Right forelimb (tissue), 1 donor: ENCODE measurements around the gene SELPLG.
A peak's percentile ranks its signal among the peaks of the same experiment; 100 is the strongest.
"Not testable (repeated sequence)": the region's sequence is repeated elsewhere in the genome, so short reads cannot be mapped to it uniquely, and the experiment has no call there.

ENCODE experiments used
- DNase-seq: peaks from one replicate; pipeline ENCODE4 v3.0.0-alpha.2; 2018

SELPLG gene

DNA sequence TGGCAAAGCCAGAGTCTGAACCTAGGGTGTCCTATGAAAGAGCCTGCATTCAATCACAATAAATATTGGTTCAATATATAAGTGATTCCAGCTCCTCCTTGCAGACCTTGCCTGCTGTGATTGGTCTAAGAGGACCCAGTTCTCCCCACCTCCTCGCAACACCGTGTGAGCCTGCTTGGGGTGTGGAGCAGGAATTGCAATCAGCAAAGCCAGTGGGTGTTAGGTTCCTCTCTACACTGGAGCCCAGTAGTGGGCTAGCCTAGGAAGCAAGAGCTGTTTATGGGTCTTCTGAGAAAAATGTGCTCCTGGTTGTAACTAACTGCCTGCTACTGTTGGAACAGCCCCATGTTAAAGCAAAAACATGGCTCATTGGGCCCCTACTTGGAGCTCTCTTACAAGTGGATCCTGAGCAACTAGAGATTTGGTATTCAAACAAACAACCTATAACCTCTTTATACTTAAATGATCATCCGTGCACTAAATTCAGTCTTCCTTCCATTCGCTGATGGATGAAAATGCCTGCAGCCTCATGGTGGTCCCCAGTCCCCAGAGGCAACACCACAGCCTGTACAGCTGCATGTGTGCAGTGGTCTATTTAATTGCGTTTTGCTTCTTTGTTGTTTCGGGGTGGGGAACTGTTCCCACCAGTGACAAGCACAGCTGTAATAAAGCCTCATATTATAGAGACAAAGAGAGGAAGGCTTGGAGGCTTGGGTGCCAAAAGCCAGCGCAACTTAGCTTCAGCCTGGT lies 3.7 kb upstream of the SELPLG start:
- peak; percentile 37 for DNase-seq

GRCh38 chr12:108635997-108636808 lies 2.5 kb upstream of the SELPLG start:
- peak; percentile 22 for DNase-seq

DNA sequence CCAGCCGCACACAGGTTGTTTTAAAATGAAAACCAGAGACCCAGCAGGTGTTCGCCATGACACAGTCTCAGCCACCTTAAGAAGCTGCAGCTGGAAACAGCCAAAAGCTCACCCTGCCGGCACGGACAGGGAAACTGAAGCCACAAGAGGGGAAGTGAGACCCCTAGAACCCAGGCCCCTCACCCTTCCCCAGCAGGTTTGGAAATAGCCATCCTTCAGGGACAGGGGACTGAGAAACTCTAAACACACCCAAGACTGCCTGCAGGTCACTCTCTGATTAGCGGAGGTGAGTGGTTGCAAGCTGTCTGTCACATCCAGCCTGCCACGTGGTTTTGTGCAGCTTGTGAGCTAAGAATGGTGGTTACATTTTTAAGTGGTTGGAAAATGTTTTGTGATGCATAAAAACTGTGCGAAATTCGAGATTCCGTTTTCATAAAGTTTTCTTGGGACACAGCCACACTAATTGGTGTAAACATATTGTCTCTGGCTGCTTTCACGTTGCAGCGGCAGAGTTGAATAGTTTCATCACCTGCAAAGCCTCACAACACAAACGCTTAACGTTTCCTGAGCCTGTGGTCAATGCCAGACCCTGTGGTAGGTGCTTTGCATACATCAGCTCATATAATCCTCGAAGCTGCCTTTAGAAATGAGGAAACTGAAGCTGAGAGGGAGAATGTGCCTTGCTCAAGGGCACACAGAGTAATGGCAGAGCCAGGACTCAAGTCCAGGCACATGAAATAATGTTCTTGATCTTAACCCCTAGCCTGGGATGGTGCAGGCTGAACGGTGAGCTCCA lies 1.7 kb upstream of the SELPLG start:
- no peak for DNase-seq

DNA sequence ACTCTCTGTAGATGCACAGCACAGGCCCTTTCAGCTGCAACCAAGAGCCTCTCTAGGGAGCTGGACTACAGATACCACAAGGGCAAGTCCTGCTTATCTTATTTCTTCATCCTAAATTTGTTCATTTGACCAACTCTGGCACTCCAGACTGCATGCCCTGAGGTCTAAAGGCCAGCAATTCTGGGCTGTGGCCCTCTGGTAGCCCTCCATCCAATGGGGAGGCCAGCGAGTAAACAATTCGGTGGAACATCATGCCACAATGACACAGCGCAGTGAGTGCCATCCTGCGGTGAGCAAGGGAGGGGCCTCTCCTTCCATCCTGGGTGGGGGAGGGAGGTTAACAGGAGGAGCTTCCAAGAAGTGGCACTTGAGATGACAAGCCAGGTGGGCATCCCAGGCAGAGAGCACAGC lies 652 bp upstream of the SELPLG start:
- no peak for DNase-seq

DNA sequence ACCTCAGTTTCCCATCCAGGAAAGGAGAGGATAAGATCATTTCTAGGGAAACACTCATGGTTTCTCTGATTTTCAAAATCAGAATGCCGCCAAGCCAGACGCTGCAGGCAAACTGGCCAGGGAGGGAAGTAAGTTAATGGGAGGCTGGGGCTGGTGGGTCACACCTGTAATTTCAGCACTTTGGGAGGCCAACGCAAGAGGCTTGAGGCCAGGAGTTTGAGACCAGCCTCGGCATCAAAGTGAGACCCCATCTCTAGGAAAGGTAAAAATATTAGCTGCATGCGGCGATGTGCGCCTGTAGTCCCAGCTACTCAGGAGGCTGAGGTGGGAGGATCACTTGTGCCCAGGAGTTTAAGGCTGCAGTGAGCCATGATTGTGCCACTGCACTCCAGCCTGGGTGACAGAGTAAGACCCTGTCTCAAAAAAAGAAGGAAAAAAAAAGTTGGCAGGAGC lies 587 bp downstream of the SELPLG start:
- DNase-seq: no peak

DNA sequence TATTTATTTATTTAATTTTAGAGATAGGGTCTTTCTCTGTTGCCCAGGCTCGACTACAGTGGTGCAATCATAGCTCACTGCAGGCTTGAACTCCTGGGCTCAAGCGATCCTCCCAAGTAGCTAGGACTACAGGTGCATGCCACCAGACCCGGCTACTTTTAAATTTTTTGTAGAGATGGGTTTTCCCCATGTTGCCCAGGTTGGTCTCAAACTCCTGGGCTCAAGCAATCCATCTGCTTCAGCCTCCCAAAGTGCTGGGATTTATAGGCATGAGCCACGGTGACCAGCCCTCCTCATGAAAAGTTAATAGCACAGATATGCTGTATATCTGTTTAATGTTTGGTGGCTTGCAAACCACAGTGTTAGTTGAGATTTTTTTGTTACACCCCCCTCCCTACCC lies 2.4 kb downstream of the SELPLG start:
- DNase-seq: not testable (repeated sequence)

GRCh38 chr12:108630481-108631207 lies 3.0 kb downstream of the SELPLG start:
- no peak for DNase-seq

GRCh38 chr12:108629824-108630476 lies 3.7 kb downstream of the SELPLG start:
- DNase-seq: no peak

- DNase-seq: no peak
These were observed 4.5 kb downstream of the SELPLG start for GRCh38 chr12:108629151-108629550.

GRCh38 chr12:108627134-108627920 lies 6.4 kb downstream of the SELPLG start:
- DNase-seq: no peak

- no peak for DNase-seq
These were observed 8.5 kb downstream of the SELPLG start for GRCh38 chr12:108625228-108625627.

DNA sequence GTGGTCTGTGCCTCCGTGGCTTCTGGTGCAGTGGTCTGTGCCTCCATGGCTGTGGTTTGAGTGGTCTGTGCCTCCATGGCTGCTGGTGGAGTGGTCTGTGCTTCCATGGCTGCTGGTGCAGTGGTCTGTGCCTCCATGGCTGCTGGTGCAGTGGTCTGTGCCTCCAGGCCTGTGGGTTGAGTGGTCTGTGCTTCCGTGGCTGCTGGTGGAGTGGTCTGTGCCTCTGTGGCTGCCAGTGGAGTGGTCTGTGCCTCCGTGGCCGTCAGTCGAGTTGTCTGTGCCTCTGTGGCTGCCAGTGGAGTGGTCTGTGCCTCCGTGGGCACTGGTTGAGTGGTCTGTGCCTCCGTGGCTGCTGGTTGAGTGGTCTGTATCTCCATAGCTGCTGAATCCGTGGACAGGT lies 10.1 kb downstream of the SELPLG start:
- DNase-seq: no peak

DNA sequence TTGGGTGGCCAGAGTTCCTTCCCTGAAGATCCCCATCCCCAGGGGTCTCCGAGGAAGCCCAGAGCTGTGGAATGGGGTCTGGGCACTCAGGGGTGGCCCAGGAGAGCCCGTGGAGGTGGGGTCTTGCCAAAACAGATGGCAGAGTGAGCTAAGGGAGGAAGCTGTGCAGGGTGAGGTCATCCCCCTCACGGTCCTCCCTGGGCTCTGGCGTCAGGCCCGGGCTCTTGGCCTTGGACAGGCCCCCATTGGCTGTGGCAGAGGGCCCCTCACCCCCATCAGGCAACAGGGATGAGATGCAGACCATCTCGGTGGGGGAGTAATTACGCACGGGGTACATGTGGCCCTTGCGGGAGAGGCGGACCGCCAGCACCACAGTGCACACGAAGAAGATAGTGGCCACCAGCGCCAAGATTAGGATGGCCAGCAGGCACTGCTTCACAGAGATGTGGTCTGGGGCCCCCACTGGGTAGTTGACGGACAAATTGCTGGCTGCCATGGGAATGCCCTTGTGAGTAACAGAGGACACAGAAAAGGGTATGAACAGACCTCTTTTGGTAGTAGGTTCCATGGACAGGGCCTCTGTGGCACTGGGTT lies 10.7 kb downstream of the SELPLG start:
- DNase-seq: no peak

GRCh38 chr12:108622421-108622820 lies 11.3 kb downstream of the SELPLG start:
- no peak for DNase-seq

DNA sequence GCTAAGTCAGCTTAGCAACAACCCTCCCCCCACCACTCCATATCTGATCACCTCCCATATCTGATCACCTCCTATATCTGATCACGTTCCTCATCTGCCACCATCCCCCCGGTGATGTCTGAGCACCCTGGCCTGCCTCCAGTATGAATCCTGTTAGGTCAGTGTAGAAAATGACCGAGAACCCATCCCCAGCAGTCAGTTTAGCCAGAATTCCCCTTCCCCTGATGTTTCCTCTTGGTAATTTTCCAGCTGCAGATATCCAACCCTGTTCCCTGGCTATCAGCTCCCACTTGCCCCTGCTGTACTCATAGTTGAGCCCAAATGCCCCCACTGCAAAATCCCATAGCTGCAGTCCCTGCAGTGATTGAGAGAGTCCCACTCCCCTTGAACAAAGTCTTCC lies 12.5 kb downstream of the SELPLG start:
- no peak for DNase-seq

DNA sequence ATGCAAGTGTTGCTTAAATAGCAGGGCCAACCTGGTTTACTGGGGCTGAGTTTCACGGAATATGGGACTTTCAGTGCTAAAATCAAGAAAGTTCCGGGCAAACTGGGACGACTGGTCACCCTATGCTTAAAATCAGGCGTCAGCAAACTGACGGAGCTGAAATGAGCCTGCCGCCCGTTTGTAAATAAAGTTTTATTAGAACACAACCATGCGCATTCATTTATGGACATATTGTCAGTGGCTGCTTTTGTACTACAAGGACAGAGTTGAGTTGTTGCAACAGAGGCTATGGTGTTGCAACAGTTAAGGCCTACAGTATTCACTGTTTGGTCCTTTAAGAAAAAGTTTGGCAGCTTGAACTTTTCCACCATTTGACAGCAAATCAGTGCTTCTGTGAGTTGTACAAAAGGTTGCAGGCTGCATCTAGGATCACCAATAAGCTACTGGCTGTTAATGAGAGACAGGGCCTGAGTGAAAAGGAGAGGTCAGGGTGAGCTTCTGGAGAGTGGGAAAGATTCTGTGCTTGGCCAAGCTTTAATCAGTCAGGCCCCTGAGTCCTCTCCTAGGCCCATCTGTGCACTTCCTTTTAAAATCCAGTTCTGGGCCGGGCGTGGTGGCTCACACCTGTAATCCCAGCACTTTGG lies 13.3 kb downstream of the SELPLG start:
- no peak for DNase-seq

DNA sequence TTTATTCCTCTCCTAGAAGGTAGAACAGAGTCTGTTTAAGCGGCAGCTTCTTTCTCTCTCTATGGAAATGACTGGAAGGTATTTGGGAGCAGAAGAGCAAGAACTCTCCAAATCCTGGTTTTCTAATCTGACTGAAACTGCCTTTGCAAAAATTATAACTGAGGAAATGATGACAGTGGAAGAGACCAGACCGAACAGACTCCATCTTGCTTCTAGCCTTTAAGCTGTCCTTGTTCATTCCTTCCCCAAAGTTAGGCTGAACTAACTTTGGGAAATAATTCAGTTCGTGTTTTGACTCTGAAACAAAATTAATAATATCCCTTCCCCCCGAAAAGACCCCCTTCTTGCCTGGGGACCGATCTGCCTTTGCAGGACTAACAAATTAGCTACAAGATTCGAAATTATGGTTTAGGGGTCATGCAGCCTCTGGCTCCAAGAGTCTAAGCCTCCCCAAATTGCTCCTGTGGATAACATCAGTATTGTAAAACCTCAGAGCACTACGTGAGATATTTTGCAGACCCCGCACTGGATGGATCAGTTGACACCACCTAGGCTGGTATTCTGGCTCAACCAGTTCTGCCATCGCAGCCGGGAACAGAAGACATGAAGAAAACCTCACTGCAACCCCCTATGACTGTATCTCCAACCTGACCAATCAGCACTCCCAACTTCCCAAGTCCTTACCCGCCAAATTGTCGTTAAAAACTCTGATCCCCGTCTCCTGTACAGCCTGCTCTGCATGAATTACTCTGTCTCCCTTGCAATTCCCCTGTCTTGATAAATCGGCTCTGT lies 14.1 kb downstream of the SELPLG start:
- no peak for DNase-seq

DNA sequence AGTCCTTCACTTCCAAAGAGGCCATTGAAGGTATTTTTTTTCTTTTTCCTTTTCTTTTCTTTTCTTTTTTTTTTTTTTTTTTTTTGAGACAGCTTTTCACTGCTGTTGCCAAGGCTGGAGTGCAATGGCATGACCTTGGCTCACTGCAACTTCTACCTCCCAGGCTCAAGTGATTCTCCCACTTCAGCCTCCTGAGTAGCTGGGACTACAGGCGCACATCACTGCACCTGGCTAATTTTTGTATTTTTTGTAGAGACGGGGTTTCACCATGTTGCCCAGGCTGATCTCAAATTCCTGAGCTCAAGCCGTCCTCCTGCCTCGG lies 14.8 kb downstream of the SELPLG start:
- DNase-seq: not testable (repeated sequence)
